ENCODE measurements around the gene ZNF665. TPM values are rescaled to one million over a fixed set of nuclear protein-coding genes. Genes with fewer than 3 reads are reported as not detected.

Gene ZNF665
- total RNA-seq, 4 donors from 2014 or later: 0.13 to 0.27 TPM; not detected in 2

- intact Hi-C loops (cut with DNase I; ENCODE audit: low total_unique reads) (no loop called here), in situ Hi-C loops (cut with MboI; ENCODE audit: low sequenced_read_pairs in 4 of 4) (no loop called here)
- H3K9me3 ChIP-seq: peaks cover 5 to 9% (median 5%) of the 10 kb centered on the region in 3 donors
- no peak for DNase-seq
- H3K4me3 ChIP-seq: peak overlapping the region in 1 of 4 donors; percentile 2
- no peaks in the 10 kb centered on the region for H3K27me3 ChIP-seq
- H3K4me1 ChIP-seq: peaks cover 0 to 17% of the 10 kb centered on the region in 2 donors
- H3K27ac ChIP-seq: no peak overlapping the region
- peaks cover 0 to 4% of the 10 kb centered on the region in 2 donors for H3K36me3 ChIP-seq
- TF ChIP-seq POLR2A (IDR thresholded peaks at IDR 0.05) (no peak), CTCF (IDR thresholded peaks at IDR 0.05 in 4 of 5, conservative IDR thresholded peaks at IDR 0.05 in 1 of 5) (no peak)
- no peak for ATAC-seq
Observed at GRCh38 chr19:53160350-53160749, 32.8 kb downstream of the ZNF665 start.

DNA sequence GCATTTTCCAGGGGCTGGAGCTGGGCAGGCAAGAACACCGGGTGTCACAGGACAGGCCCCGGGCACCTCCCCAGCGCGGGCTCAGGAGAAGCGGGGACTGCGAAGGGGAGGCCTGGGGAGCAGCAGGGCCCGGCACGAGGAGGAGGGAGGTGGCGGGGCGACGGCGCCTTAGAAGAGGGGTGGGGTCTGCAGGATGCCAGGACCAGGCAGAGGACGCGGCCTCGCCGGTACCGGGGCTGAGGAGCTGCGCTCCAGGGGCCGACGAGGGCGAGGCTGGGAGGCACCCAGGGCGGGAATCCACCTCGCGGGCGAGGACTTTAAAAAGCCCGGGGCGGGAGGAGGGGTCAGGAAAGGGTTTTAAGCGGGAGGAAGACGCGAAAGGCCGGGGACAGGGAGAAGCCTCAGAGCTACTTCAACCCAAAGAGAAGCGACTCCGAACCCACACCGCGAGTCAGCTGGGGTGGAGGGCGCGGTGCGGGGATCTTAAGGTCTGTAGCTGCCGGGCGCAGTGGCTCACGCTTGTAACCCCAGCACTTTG, 35.0 kb downstream of the ZNF665 start:
- peak overlapping the region; percentile 60 to 79 (median 77) for H3K27ac ChIP-seq
- peaks cover 0 to 8% of the 10 kb centered on the region in 2 donors for H3K36me3 ChIP-seq
- H3K9me3 ChIP-seq: no peaks in the 10 kb centered on the region
- in situ Hi-C loops (cut with MboI; ENCODE audit: low sequenced_read_pairs in 4 of 4): no loop called here
- peak overlapping the region; percentile 61 to 82 (median 70) for H3K4me3 ChIP-seq
- TF ChIP-seq CTCF (IDR thresholded peaks at IDR 0.05 in 4 of 5, conservative IDR thresholded peaks at IDR 0.05 in 1 of 5): no peak
- TF ChIP-seq POLR2A (IDR thresholded peaks at IDR 0.05): no peak
- no peaks in the 10 kb centered on the region for H3K27me3 ChIP-seq
- ATAC-seq: peak; percentile 26 to 40
- intact Hi-C loops (cut with DNase I; ENCODE audit: low total_unique reads): loop anchor here (2.0 to 5.0 kb wide), 2 partner anchors 25 to 39 kb away; partner anchors contain the start of gene ZNF415
- peaks cover 0 to 17% of the 10 kb centered on the region in 2 donors for H3K4me1 ChIP-seq
- peak in 1 of 2 donors; percentile 12 for DNase-seq

DNA sequence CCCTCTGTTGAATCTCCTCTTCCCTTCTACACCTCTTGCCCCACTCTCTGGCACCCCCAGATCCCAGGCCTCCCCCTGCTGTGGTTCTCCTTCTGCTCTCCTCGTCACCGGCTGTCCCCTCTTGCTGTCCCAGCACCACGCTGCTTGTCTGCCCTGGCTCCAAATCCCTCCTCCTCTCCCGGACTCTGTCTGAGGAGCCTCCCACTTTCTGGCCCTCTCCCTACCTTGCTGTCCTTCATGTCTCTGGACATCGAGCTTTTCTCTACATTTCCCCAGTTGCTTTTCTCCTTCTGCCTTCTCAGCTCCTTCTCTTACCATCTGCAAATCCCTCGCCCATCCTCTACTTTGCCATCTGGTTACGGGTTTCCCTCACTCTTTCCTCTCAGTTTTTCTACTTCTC, 35.5 kb downstream of the ZNF665 start:
- intact Hi-C loops (cut with DNase I; ENCODE audit: low total_unique reads) (loop anchor here (2.0 to 5.0 kb wide), 2 partner anchors 25 to 40 kb away; partner anchors contain the start of gene ZNF415), in situ Hi-C loops (cut with MboI; ENCODE audit: low sequenced_read_pairs in 4 of 4) (no loop called here)
- Histone ChIP-seq H3K4me3 (peak overlapping the region; percentile 61 to 82 (median 70)), H3K4me1 (peaks cover 0 to 17% of the 10 kb centered on the region in 2 donors), H3K9me3 (no peaks in the 10 kb centered on the region), H3K27me3 (no peaks in the 10 kb centered on the region), H3K27ac (peak overlapping the region; percentile 60 to 79 (median 77)), H3K36me3 (peaks cover 0 to 14% of the 10 kb centered on the region in 2 donors)
- DNase-seq (no peak), ATAC-seq (no peak)
- TF ChIP-seq POLR2A (IDR thresholded peaks at IDR 0.05): no peak
- no peak for TF ChIP-seq CTCF (IDR thresholded peaks at IDR 0.05 in 4 of 5, conservative IDR thresholded peaks at IDR 0.05 in 1 of 5)

GRCh38 chr19:53156850-53157249, 36.3 kb downstream of the ZNF665 start:
- TF ChIP-seq POLR2A (IDR thresholded peaks at IDR 0.05) (no peak), CTCF (IDR thresholded peaks at IDR 0.05 in 4 of 5, conservative IDR thresholded peaks at IDR 0.05 in 1 of 5) (no peak)
- Histone ChIP-seq H3K4me1 (peaks cover 0 to 17% of the 10 kb centered on the region in 2 donors), H3K36me3 (peaks cover 0 to 18% of the 10 kb centered on the region in 2 donors), H3K27me3 (no peaks in the 10 kb centered on the region), H3K9me3 (no peaks in the 10 kb centered on the region), H3K27ac (peak overlapping the region in 2 of 4 donors; percentile 54 to 79), H3K4me3 (peak overlapping the region in 2 of 4 donors; percentile 1 to 76)
- DNase-seq (no peak), ATAC-seq (no peak)
- intact Hi-C loops (cut with DNase I; ENCODE audit: low total_unique reads) (loop anchor here (5.0 kb wide), 1 partner anchor 40 kb away; no protein-coding TSS in a partner anchor), in situ Hi-C loops (cut with MboI; ENCODE audit: low sequenced_read_pairs in 4 of 4) (no loop called here)
